Nephron progenitor cell (in vitro differentiated cells): ENCODE data around the gene ZNF593.

Experiments used
- DNase-seq: peaks from one replicate; pipeline ENCODE4 v3.0.0; 2021
- H3K27ac Mint-ChIP-seq: 2 replicates; pipeline ENCODE4 v1.8.0; 2021; ENCODE audit warnings: mild to moderate bottlenecking, moderate library complexity, mixed read lengths
- H3K27me3 Mint-ChIP-seq: 2 replicates; pipeline ENCODE4 v1.8.0; 2021; ENCODE audit warnings: mild to moderate bottlenecking, low read depth, mixed read lengths; ENCODE audit not compliant: poor library complexity
- H3K36me3 Mint-ChIP-seq: 2 replicates; pipeline ENCODE4 v1.8.0; 2021; ENCODE audit warnings: low read depth, mixed read lengths
- H3K4me1 Mint-ChIP-seq: 2 replicates; pipeline ENCODE4 v1.8.0; 2021; ENCODE audit warnings: mixed read lengths
- H3K4me3 Mint-ChIP-seq: 2 replicates; pipeline ENCODE4 v1.8.0; 2021; ENCODE audit warnings: mild to moderate bottlenecking, moderate library complexity, mixed read lengths
- H3K9me3 Mint-ChIP-seq: 2 replicates; pipeline ENCODE4 v1.8.0; 2021; ENCODE audit warnings: mild to moderate bottlenecking, moderate library complexity, mixed read lengths
- CTCF ChIP-seq: fragments of 200-600 bp; sonication (generic); IDR thresholded peaks from 2 replicates; pipeline ENCODE4 v1.5.0; 2021; ENCODE audit warnings: antibody characterized with exemption

The ZNF593 gene

GRCh38 chr1:26164861-26165842 lies 4.6 kb upstream of the ZNF593 start:
- H3K27me3 Mint-ChIP-seq = peaks cover 32% of the 10 kb centered on the region
- H3K27ac Mint-ChIP-seq = peak overlapping the region; percentile 98
- TF ChIP-seq CTCF = no peak
- H3K4me3 Mint-ChIP-seq = peak overlapping the region; percentile 75
- H3K4me1 Mint-ChIP-seq = peaks cover 60% of the 10 kb centered on the region
- no peaks in the 10 kb centered on the region for H3K9me3 Mint-ChIP-seq
- no peak for DNase-seq
- no peaks in the 10 kb centered on the region for H3K36me3 Mint-ChIP-seq

- TF ChIP-seq CTCF = no peak
- H3K9me3 Mint-ChIP-seq = no peaks in the 10 kb centered on the region
- H3K4me3 Mint-ChIP-seq = no peak overlapping the region
- no peak for DNase-seq
- H3K4me1 Mint-ChIP-seq = peaks cover 68% of the 10 kb centered on the region
- H3K27me3 Mint-ChIP-seq = peaks cover 32% of the 10 kb centered on the region
- peak overlapping the region; percentile 9 for H3K27ac Mint-ChIP-seq
- no peaks in the 10 kb centered on the region for H3K36me3 Mint-ChIP-seq
These were observed 2.9 kb upstream of the ZNF593 start for GRCh38 chr1:26166719-26167281.

GRCh38 chr1:26168410-26169197 lies 1.1 kb upstream of the ZNF593 start, which contains the start of gene C1orf232:
Gene C1orf232, minus strand, starts transcription at chr1:26168963. Its CDS starts 464 bp downstream, at chr1:26168499.
- Mint-ChIP-seq H3K27me3 (peaks cover 17% of the 10 kb centered on the region), H3K27ac (peak within 1 kb of the TSS; percentile 99), H3K4me3 (peak within 1 kb of the TSS; percentile 89), H3K36me3 (no peaks in the 10 kb centered on the region), H3K9me3 (no peaks in the 10 kb centered on the region), H3K4me1 (peaks cover 62% of the 10 kb centered on the region)
- peak; percentile 66 for DNase-seq
- TF ChIP-seq CTCF = no peak

GRCh38 chr1:26169198-26169554 lies 532 bp upstream of the ZNF593 start:
- H3K27ac Mint-ChIP-seq = peak overlapping the region; percentile 99

GRCh38 chr1:26170472-26170821 lies 739 bp downstream of the ZNF593 start:
- DNase-seq = no peak
- TF ChIP-seq CTCF = no peak
- Mint-ChIP-seq H3K27ac (peak overlapping the region; percentile 79), H3K4me1 (peaks cover 51% of the 10 kb centered on the region), H3K27me3 (peaks cover 12% of the 10 kb centered on the region), H3K9me3 (no peaks in the 10 kb centered on the region), H3K4me3 (peak overlapping the region; percentile 89), H3K36me3 (no peaks in the 10 kb centered on the region)

More at GRCh38 chr1:26169198-26169554, 532 bp upstream of the ZNF593 start:
- H3K4me3 Mint-ChIP-seq = peak overlapping the region; percentile 89
- TF ChIP-seq CTCF = no peak
- no peak for DNase-seq
- H3K36me3 Mint-ChIP-seq = no peaks in the 10 kb centered on the region
- H3K4me1 Mint-ChIP-seq = peaks cover 62% of the 10 kb centered on the region
- H3K9me3 Mint-ChIP-seq = no peaks in the 10 kb centered on the region
- peaks cover 17% of the 10 kb centered on the region for H3K27me3 Mint-ChIP-seq
